ENCODE measurements around the gene MORC4. TPM values are rescaled to one million over a fixed set of nuclear protein-coding genes. Genes with fewer than 3 reads are reported as not detected.

The MORC4 gene
- total RNA-seq, 1 donor from 2014 or later = 14.9 TPM

- H3K36me3 ChIP-seq (ENCODE audit: control insufficient read depth, insufficient read depth, low read length) = no peaks in the 10 kb centered on the region
- DNase-seq (ENCODE audit: low read depth) = no peak
- H3K27me3 ChIP-seq (ENCODE audit: control insufficient read depth, insufficient read depth, low read length) = no peaks in the 10 kb centered on the region
- no peak for TF ChIP-seq CTCF (IDR thresholded peaks at IDR 0.05; ENCODE audit: insufficient read depth, low read length, poor library complexity, severe bottlenecking)
- no peak overlapping the region for H3K4me3 ChIP-seq (ENCODE audit: low read depth, low read length)
Observed at GRCh38 chrX:106959901-106960300, 40.1 kb downstream of the MORC4 start.

- no peak for TF ChIP-seq CTCF (IDR thresholded peaks at IDR 0.05; ENCODE audit: insufficient read depth, low read length, poor library complexity, severe bottlenecking)
- no peaks in the 10 kb centered on the region for H3K36me3 ChIP-seq (ENCODE audit: control insufficient read depth, insufficient read depth, low read length)
- H3K4me3 ChIP-seq (ENCODE audit: low read depth, low read length) = no peak overlapping the region
- no peaks in the 10 kb centered on the region for H3K27me3 ChIP-seq (ENCODE audit: control insufficient read depth, insufficient read depth, low read length)
- DNase-seq (ENCODE audit: low read depth) = no peak
Observed at GRCh38 chrX:106957856-106958255, 42.2 kb downstream of the MORC4 start.

- no peaks in the 10 kb centered on the region for H3K27me3 ChIP-seq (ENCODE audit: control insufficient read depth, insufficient read depth, low read length)
- H3K4me3 ChIP-seq (ENCODE audit: low read depth, low read length) = no peak overlapping the region
- no peak for DNase-seq (ENCODE audit: low read depth)
- TF ChIP-seq CTCF (IDR thresholded peaks at IDR 0.05; ENCODE audit: insufficient read depth, low read length, poor library complexity, severe bottlenecking) = no peak
- no peaks in the 10 kb centered on the region for H3K36me3 ChIP-seq (ENCODE audit: control insufficient read depth, insufficient read depth, low read length)
Observed at GRCh38 chrX:106955004-106955772, 44.8 kb downstream of the MORC4 start.

DNA sequence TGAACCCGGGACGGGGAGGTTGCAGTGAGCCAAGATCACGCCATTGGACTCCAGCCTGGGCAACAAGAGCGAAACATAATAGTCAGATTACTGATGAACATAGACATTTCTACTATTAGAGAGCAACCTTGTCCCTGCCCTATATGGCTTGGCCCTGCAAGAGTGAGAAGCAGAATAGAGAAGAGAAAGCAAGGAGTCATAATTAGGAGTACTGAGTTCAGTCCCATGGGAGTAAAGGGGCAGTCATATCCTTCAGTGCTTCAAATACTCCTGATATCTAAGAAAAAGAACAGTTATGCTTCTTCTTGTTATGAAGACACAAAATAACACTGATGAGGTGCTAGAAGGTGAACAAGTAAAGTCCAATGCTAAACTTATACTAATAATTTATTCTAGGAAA is 46.0 kb downstream of the MORC4 start:
- no peaks in the 10 kb centered on the region for H3K36me3 ChIP-seq (ENCODE audit: control insufficient read depth, insufficient read depth, low read length)
- no peak for TF ChIP-seq CTCF (IDR thresholded peaks at IDR 0.05; ENCODE audit: insufficient read depth, low read length, poor library complexity, severe bottlenecking)
- DNase-seq (ENCODE audit: low read depth) = no peak
- no peaks in the 10 kb centered on the region for H3K27me3 ChIP-seq (ENCODE audit: control insufficient read depth, insufficient read depth, low read length)
- no peak overlapping the region for H3K4me3 ChIP-seq (ENCODE audit: low read depth, low read length)

GRCh38 chrX:106952988-106953387 is 47.0 kb downstream of the MORC4 start:
- Histone ChIP-seq H3K36me3 (ENCODE audit: control insufficient read depth, insufficient read depth, low read length) (no peaks in the 10 kb centered on the region), H3K27me3 (ENCODE audit: control insufficient read depth, insufficient read depth, low read length) (no peaks in the 10 kb centered on the region), H3K4me3 (ENCODE audit: low read depth, low read length) (no peak overlapping the region)
- TF ChIP-seq CTCF (IDR thresholded peaks at IDR 0.05; ENCODE audit: insufficient read depth, low read length, poor library complexity, severe bottlenecking) = peak; percentile 23
- DNase-seq (ENCODE audit: low read depth) = no peak

DNA sequence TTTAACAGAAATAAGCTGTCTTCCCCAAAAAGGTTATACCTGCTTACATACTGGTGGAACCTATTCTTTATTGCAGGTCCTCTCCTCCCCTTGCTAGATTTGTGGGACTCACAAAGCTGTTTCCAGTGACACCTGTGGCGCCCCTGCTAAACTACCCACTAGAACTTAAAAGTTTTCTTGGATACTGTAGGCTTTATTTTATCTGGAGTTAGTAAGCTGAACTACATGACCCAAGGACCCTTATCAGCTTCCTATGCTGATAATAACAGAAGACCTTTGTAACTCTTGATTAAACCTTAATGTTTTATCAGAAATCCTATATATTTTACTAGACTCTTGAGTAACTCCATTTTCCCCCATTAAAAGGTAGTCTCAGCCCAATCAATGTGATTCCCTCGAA is 47.5 kb downstream of the MORC4 start:
- H3K4me3 ChIP-seq (ENCODE audit: low read depth, low read length) = no peak overlapping the region
- DNase-seq (ENCODE audit: low read depth) = no peak
- no peaks in the 10 kb centered on the region for H3K36me3 ChIP-seq (ENCODE audit: control insufficient read depth, insufficient read depth, low read length)
- H3K27me3 ChIP-seq (ENCODE audit: control insufficient read depth, insufficient read depth, low read length) = no peaks in the 10 kb centered on the region
- no peak for TF ChIP-seq CTCF (IDR thresholded peaks at IDR 0.05; ENCODE audit: insufficient read depth, low read length, poor library complexity, severe bottlenecking)

Measured in kidney epithelial cell (primary cell).